Lower leg skin (tissue), 4 donors: ENCODE results near the gene TRAPPC4. TPM values are rescaled to one million over a fixed set of nuclear protein-coding genes. Genes with fewer than 3 reads are reported as not detected.
"Not testable (repeated sequence)": the region's sequence is repeated elsewhere in the genome, so short reads cannot be mapped to it uniquely, and the experiment has no call there.

ENCODE experiments used
- DNase-seq, 2 donors: peaks; one replicate each; pipeline ENCODE4 v3.0.0-alpha.2; 2019; ENCODE audit warnings: low spot score in 2 of 2
- H3K4me3 ChIP-seq: fragments of 200-600 bp; sonication (generic); 2 replicates; pipeline ENCODE4 v1.5.1; 2017; ENCODE audit warnings: mild to moderate bottlenecking, low read depth; ENCODE audit not compliant: poor library complexity, severe bottlenecking
- POLR2A ChIP-seq, 2 donors: fragments of 450-650 bp; IDR thresholded peaks; one replicate each; pipeline ENCODE4 v1.6.1; 2016 to 2017; ENCODE audit warnings: antibody characterized with exemption in 2 of 2, mild to moderate bottlenecking in 1 of 2, moderate library complexity in 1 of 2
- WGBS, 2 donors: methylation state at CpG; one replicate each; pipeline ENCODE4 v1.1.5; 2018; 5-methylcytosine and 5-hydroxymethylcytosine counted together
- intact Hi-C: fragments of 100-400 bp; cut with DNase I; formaldehyde crosslinking; loops from one replicate; pipeline ENCODE4 v1.15.0; 2023; ENCODE audit warnings: low total_unique reads
- total RNA-seq, 4 donors: library from RNA; depleted of rRNA; stranded (reverse); fragments of >200 nt; gene quantifications; one replicate each; pipeline ENCODE4 v1.1.0, GENCODE V29; 2016
- TF ChIP-seq, protein P1 (sequence below), 3 donors: fragments of 450-650 bp; IDR thresholded peaks; one replicate each; pipeline ENCODE4 v1.5.1; 2016; ENCODE audit warnings: antibody characterized with exemption in 3 of 3, mild to moderate bottlenecking in 3 of 3, moderate library complexity in 2 of 3

Gene TRAPPC4
- total RNA-seq, 4 donors from 2014 or later = 40.3 to 53.4 (median 52.2) TPM

DNA sequence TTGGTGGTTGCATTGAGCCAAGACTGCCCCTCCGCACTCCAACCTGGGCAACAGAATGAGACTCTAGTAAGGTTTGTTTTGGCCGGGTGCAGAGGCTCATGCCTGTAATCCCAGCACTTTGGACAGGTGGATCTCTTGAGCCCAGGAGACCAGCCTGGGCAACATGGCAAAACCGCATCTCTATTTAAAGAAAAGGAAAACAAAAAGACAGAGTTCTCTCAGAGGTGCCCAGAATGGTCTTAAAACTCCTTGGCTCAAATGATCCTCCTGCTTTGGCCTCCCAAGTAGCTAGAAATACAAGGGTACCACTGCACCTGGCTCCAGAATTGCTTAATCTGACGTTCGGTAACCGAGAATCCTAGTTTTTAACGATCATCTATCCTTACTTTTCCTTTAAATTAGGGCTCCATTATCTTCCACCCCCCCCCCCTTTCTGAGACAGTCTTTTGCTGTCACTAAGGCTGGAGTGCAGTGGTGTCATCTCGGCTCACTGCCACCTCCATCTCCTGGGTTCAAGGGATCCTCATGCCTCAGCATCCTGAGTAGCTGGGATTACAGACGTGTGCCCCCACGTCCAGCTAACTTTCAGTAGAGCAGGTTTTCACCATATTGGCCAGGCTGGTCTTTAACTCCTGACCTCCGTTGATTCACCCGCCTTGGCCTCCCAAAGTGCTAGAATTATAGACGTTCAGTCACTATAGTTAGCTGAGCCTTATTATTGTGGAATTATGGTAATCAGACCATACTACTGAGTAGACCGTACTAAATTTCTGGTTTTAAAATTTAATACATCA is 2.2 kb upstream of the TRAPPC4 start:
- DNase-seq = no peak
- TF ChIP-seq POLR2A (IDR thresholded peaks at IDR 0.05) = no peak
- TF ChIP-seq, protein P1, sequence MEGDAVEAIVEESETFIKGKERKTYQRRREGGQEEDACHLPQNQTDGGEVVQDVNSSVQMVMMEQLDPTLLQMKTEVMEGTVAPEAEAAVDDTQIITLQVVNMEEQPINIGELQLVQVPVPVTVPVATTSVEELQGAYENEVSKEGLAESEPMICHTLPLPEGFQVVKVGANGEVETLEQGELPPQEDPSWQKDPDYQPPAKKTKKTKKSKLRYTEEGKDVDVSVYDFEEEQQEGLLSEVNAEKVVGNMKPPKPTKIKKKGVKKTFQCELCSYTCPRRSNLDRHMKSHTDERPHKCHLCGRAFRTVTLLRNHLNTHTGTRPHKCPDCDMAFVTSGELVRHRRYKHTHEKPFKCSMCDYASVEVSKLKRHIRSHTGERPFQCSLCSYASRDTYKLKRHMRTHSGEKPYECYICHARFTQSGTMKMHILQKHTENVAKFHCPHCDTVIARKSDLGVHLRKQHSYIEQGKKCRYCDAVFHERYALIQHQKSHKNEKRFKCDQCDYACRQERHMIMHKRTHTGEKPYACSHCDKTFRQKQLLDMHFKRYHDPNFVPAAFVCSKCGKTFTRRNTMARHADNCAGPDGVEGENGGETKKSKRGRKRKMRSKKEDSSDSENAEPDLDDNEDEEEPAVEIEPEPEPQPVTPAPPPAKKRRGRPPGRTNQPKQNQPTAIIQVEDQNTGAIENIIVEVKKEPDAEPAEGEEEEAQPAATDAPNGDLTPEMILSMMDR (IDR thresholded peaks at IDR 0.05) = no peak

GRCh38 chr11:119017377-119017776 is 1.2 kb upstream of the TRAPPC4 start:
- peak overlapping the region; percentile 93 for H3K4me3 ChIP-seq
- WGBS, 2 donors = 1 to 2% methylated on average over 10 of the region's 10 CpGs
- DNase-seq, intact Hi-C loops: not testable (repeated sequence)

More for the DNA sequence above, 2.2 kb upstream of the TRAPPC4 start:
- no peak overlapping the region for H3K4me3 ChIP-seq
- WGBS, 2 donors = 71 to 77% methylated on average over 14 of the region's 14 CpGs
- intact Hi-C loops = no loop called here

GRCh38 chr11:119019996-119020395 is 1.4 kb downstream of the TRAPPC4 start:
- WGBS, 2 donors = 28 to 46% methylated on average over 2 of the region's 2 CpGs
- H3K4me3 ChIP-seq = no peak overlapping the region
- no peak for DNase-seq
- TF ChIP-seq POLR2A (IDR thresholded peaks at IDR 0.05) = no peak
- TF ChIP-seq, protein P1 (IDR thresholded peaks at IDR 0.05) = no peak
- intact Hi-C loops = no loop called here

- 89 to 91% methylated on average over 5 of the region's 5 CpGs for WGBS, 2 donors
- H3K4me3 ChIP-seq = no peak overlapping the region
- no peak for TF ChIP-seq POLR2A (IDR thresholded peaks at IDR 0.05)
- TF ChIP-seq, protein P1 (IDR thresholded peaks at IDR 0.05) = no peak
- no peak for DNase-seq
- intact Hi-C loops = no loop called here
These were observed 3.1 kb downstream of the TRAPPC4 start for GRCh38 chr11:119021631-119022030.

GRCh38 chr11:119023741-119024140 is 5.2 kb downstream of the TRAPPC4 start:
- DNase-seq = no peak
- intact Hi-C loops = no loop called here
- H3K4me3 ChIP-seq = no peak overlapping the region
- TF ChIP-seq POLR2A (IDR thresholded peaks at IDR 0.05) = no peak
- TF ChIP-seq, protein P1 (IDR thresholded peaks at IDR 0.05) = no peak

- H3K4me3 ChIP-seq = no peak overlapping the region
- TF ChIP-seq, protein P1 (IDR thresholded peaks at IDR 0.05) = no peak
- no peak for TF ChIP-seq POLR2A (IDR thresholded peaks at IDR 0.05)
- 71 to 80% methylated on average over 15 of the region's 15 CpGs for WGBS, 2 donors
- intact Hi-C loops = no loop called here
- DNase-seq = no peak
These were observed 6.0 kb downstream of the TRAPPC4 start for GRCh38 chr11:119024430-119025098.
